HepG2 (cell line): ENCODE measurements around the gene ANKRD65. TPM values are rescaled to one million over a fixed set of nuclear protein-coding genes. Genes with fewer than 3 reads are reported as not detected.

ENCODE experiments used
- EZH2 ChIP-seq: conservative IDR thresholded peaks from 2 replicates; pipeline ENCODE4 v1.6.1; 2012; ENCODE audit warnings: mild to moderate bottlenecking, low read depth, low read length, moderate library complexity
- ISL2 ChIP-seq: sonication (generic); formaldehyde crosslinking; IDR thresholded peaks from 2 replicates; pipeline ENCODE4 v1.5.0; 2020; ENCODE audit warnings: missing genetic modification reagents
- KLF16 ChIP-seq, 2 experiments: sonication (generic) in 1 of 2; formaldehyde crosslinking in 1 of 2; IDR thresholded peaks; 2 replicates each; pipeline versions ENCODE4 v1.6.1 to v1.8.0; 2016 to 2023; ENCODE audit warnings: missing genetic modification reagents in 2 of 2, missing compliant biosample characterization in 1 of 2
- RFX1 ChIP-seq: fragments of 450-650 bp; IDR thresholded peaks from 2 replicates; pipeline ENCODE4 v1.6.1; 2017
- SMAD3 ChIP-seq: sonication (generic); formaldehyde crosslinking; IDR thresholded peaks from 2 replicates; pipeline ENCODE4 v1.4.0; 2020; ENCODE audit warnings: missing genetic modification reagents
- ZBTB20 ChIP-seq: sonication (generic); formaldehyde crosslinking; IDR thresholded peaks from 2 replicates; pipeline ENCODE4 v1.8.1; 2023; ENCODE audit warnings: missing genetic modification reagents, low read depth, mild to moderate bottlenecking, borderline replicate concordance
- ZBTB7B ChIP-seq: sonication (generic); formaldehyde crosslinking; IDR thresholded peaks from 2 replicates; pipeline ENCODE4 v1.4.0; 2020; ENCODE audit warnings: missing genetic modification reagents
- ZNF17 ChIP-seq: sonication (generic); formaldehyde crosslinking; IDR thresholded peaks from 2 replicates; pipeline ENCODE4 v1.5.0; 2020; ENCODE audit warnings: mild to moderate bottlenecking, missing genetic modification reagents
- ZNF256 ChIP-seq: sonication (generic); formaldehyde crosslinking; conservative IDR thresholded peaks from 2 replicates; pipeline ENCODE4 v1.4.0; 2020; ENCODE audit warnings: missing genetic modification reagents
- ZNF709 ChIP-seq: sonication (generic); formaldehyde crosslinking; IDR thresholded peaks from 2 replicates; pipeline ENCODE4 v1.5.0; 2020; ENCODE audit warnings: mild to moderate bottlenecking, missing genetic modification reagents
- ZNF749 ChIP-seq: sonication (generic); formaldehyde crosslinking; IDR thresholded peaks from 2 replicates; pipeline ENCODE4 v1.8.0; 2022; ENCODE audit warnings: mild to moderate bottlenecking, missing genetic modification reagents, moderate library complexity, borderline replicate concordance
- polyA plus RNA-seq, 8 experiments: library from polyadenylated mRNA; depleted of rRNA in 3 of 8; stranded (reverse) in 7 of 8; unstranded in 1 of 8; fragments of >200 nt; fragmentation: Illumina TruSeq in 4 of 8; extraction: Trizol in 4 of 8; gene quantifications; 2 replicates each; pipeline versions ENCODE4 v1.2.1 to v1.2.3, GENCODE V29; 2011 to 2016; ENCODE audit warnings: low read depth in 4 of 8, missing spikeins in 1 of 8, mixed read lengths in 1 of 8; ENCODE audit not compliant: insufficient read depth in 1 of 8
- total RNA-seq, 5 experiments: library from RNA; depleted of rRNA; stranded (reverse); fragments of >200 nt; fragmentation: Illumina TruSeq; extraction: Trizol; gene quantifications; 2 replicates each; pipeline ENCODE4 v1.2.3, GENCODE V29; 2016; ENCODE audit warnings: low read depth in 1 of 5
- TF ChIP-seq, protein P1 (sequence below): sonication (generic); formaldehyde crosslinking; IDR thresholded peaks from 2 replicates; pipeline ENCODE4 v1.4.0; 2020; ENCODE audit warnings: missing genetic modification reagents
- TF ChIP-seq, protein P2 (sequence below): sonication (generic); formaldehyde crosslinking; IDR thresholded peaks from 2 replicates; pipeline ENCODE4 v1.5.0; 2020; ENCODE audit warnings: missing genetic modification reagents
- TF ChIP-seq, protein P3 (sequence below): sonication (generic); formaldehyde crosslinking; IDR thresholded peaks from 2 replicates; pipeline ENCODE4 v1.4.0; 2020; ENCODE audit warnings: missing genetic modification reagents, mild to moderate bottlenecking, borderline replicate concordance
- TF ChIP-seq, protein P4 (sequence below): sonication (generic); formaldehyde crosslinking; IDR thresholded peaks from 2 replicates; pipeline ENCODE4 v1.9.0; 2022; ENCODE audit warnings: missing genetic modification reagents, mild to moderate bottlenecking, borderline replicate concordance
- TF ChIP-seq, protein P5 (sequence below): sonication (generic); formaldehyde crosslinking; conservative IDR thresholded peaks from 2 replicates; pipeline ENCODE4 v1.8.0; 2022; ENCODE audit warnings: mild to moderate bottlenecking, moderate library complexity, missing genetic modification reagents
- TF ChIP-seq, protein P6 (sequence below): sonication (generic); formaldehyde crosslinking; IDR thresholded peaks from 2 replicates; pipeline ENCODE4 v1.4.0; 2020; ENCODE audit warnings: mild to moderate bottlenecking, missing genetic modification reagents, borderline replicate concordance

ANKRD65 gene
- total and polyA plus RNA-seq, 2 of the 13 experiments (the other 11 are each of a cell fraction or from before 2014, with no cell fraction given): 12.1 to 30.1 TPM

DNA sequence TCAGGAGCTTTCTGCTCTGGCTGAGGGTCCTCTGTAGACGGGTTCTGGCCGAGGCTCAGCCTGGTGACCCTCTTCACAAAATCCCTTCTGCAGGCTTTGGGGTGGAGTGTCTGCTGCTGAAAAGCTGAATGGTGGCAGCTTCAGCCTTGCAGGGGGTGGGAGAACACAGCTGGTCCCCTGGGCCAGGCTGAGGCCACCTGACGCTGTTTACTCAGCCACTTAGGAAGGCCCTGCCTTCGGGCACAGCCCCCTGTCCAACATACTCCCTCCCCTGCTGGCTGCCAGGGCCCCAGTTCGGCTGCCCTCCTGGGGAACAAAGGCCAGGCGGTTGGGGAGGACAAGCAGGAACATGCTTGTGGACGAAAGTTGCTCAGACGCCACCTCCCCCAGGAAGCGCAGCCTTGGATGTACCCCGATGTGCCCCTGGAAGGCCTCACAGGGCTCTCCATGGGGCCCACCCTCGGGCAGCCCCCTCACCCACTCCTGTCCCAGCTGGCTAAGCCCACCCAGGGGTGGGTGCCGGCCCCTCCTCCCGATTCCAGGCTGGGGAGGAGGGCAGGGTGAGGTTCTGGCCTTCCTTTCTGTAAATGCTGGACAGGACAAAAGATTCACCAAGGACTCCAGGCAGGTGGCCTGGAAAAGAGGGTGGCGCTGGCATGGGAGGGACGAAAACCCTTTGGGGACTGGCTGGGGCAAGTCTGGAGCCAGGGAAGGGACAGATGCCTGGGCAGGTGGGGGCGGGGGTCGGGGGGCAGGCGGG is at the start of gene ANKRD65 (continued):
- TF ChIP-seq ZBTB20 (CRISPR knock-in tag): no peak
- TF ChIP-seq, protein P1, sequence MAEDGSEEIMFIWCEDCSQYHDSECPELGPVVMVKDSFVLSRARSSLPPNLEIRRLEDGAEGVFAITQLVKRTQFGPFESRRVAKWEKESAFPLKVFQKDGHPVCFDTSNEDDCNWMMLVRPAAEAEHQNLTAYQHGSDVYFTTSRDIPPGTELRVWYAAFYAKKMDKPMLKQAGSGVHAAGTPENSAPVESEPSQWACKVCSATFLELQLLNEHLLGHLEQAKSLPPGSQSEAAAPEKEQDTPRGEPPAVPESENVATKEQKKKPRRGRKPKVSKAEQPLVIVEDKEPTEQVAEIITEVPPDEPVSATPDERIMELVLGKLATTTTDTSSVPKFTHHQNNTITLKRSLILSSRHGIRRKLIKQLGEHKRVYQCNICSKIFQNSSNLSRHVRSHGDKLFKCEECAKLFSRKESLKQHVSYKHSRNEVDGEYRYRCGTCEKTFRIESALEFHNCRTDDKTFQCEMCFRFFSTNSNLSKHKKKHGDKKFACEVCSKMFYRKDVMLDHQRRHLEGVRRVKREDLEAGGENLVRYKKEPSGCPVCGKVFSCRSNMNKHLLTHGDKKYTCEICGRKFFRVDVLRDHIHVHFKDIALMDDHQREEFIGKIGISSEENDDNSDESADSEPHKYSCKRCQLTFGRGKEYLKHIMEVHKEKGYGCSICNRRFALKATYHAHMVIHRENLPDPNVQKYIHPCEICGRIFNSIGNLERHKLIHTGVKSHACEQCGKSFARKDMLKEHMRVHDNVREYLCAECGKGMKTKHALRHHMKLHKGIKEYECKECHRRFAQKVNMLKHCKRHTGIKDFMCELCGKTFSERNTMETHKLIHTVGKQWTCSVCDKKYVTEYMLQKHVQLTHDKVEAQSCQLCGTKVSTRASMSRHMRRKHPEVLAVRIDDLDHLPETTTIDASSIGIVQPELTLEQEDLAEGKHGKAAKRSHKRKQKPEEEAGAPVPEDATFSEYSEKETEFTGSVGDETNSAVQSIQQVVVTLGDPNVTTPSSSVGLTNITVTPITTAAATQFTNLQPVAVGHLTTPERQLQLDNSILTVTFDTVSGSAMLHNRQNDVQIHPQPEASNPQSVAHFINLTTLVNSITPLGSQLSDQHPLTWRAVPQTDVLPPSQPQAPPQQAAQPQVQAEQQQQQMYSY (CRISPR knock-in tag): no peak; the same call in 1 of the 2 replicates
- TF ChIP-seq, protein P2, sequence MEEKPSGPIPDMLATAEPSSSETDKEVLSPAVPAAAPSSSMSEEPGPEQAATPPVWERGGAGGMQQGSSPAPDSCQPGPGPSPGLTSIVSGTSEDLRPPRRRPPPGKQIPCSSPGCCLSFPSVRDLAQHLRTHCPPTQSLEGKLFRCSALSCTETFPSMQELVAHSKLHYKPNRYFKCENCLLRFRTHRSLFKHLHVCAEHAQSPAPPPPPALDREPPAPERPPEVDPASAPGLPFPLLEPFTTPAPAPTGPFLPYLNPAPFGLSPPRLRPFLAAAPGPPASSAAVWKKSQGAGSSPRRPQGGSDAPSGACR (CRISPR knock-in tag): no peak
- peak; percentile 24; the same call in 1 of the 2 replicates for TF ChIP-seq ISL2 (CRISPR knock-in tag)
- no peak for TF ChIP-seq EZH2
- peak in 1 of 2 experiments; percentile 47; a peak in 1 of 4 replicates for TF ChIP-seq KLF16 (CRISPR knock-in tag; IDR thresholded peaks at IDR 0.05)
- TF ChIP-seq, protein P3, sequence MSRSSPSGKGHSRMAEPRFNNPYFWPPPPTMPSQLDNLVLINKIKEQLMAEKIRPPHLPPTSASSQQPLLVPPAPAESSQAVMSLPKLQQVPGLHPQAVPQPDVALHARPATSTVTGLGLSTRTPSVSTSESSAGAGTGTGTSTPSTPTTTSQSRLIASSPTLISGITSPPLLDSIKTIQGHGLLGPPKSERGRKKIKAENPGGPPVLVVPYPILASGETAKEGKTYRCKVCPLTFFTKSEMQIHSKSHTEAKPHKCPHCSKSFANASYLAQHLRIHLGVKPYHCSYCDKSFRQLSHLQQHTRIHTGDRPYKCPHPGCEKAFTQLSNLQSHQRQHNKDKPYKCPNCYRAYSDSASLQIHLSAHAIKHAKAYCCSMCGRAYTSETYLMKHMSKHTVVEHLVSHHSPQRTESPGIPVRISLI: no peak
- TF ChIP-seq, protein P4, sequence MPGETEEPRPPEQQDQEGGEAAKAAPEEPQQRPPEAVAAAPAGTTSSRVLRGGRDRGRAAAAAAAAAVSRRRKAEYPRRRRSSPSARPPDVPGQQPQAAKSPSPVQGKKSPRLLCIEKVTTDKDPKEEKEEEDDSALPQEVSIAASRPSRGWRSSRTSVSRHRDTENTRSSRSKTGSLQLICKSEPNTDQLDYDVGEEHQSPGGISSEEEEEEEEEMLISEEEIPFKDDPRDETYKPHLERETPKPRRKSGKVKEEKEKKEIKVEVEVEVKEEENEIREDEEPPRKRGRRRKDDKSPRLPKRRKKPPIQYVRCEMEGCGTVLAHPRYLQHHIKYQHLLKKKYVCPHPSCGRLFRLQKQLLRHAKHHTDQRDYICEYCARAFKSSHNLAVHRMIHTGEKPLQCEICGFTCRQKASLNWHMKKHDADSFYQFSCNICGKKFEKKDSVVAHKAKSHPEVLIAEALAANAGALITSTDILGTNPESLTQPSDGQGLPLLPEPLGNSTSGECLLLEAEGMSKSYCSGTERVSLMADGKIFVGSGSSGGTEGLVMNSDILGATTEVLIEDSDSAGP: peak; percentile 82; the same call in 1 of the 2 replicates
- TF ChIP-seq RFX1: no peak
- no peak for TF ChIP-seq ZNF709 (CRISPR knock-in tag)
- TF ChIP-seq ZNF256 (CRISPR knock-in tag): no peak
- no peak for TF ChIP-seq SMAD3 (CRISPR knock-in tag)
- no peak for TF ChIP-seq ZNF17 (CRISPR knock-in tag)
- TF ChIP-seq ZBTB7B (CRISPR knock-in tag): peak; percentile 94
- no peak for TF ChIP-seq ZNF749 (CRISPR knock-in tag)
- TF ChIP-seq, protein P5, sequence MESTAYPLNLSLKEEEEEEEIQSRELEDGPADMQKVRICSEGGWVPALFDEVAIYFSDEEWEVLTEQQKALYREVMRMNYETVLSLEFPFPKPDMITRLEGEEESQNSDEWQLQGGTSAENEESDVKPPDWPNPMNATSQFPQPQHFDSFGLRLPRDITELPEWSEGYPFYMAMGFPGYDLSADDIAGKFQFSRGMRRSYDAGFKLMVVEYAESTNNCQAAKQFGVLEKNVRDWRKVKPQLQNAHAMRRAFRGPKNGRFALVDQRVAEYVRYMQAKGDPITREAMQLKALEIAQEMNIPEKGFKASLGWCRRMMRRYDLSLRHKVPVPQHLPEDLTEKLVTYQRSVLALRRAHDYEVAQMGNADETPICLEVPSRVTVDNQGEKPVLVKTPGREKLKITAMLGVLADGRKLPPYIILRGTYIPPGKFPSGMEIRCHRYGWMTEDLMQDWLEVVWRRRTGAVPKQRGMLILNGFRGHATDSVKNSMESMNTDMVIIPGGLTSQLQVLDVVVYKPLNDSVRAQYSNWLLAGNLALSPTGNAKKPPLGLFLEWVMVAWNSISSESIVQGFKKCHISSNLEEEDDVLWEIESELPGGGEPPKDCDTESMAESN (CRISPR knock-in tag): peak; percentile 78; the same call in 1 of the 2 replicates
- TF ChIP-seq, protein P6, sequence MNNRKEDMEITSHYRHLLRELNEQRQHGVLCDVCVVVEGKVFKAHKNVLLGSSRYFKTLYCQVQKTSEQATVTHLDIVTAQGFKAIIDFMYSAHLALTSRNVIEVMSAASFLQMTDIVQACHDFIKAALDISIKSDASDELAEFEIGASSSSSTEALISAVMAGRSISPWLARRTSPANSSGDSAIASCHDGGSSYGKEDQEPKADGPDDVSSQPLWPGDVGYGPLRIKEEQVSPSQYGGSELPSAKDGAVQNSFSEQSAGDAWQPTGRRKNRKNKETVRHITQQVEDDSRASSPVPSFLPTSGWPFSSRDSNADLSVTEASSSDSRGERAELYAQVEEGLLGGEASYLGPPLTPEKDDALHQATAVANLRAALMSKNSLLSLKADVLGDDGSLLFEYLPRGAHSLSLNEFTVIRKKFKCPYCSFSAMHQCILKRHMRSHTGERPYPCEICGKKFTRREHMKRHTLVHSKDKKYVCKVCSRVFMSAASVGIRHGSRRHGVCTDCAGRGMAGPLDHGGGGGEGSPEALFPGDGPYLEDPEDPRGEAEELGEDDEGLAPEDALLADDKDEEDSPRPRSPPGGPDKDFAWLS (CRISPR knock-in tag): no peak
